DND-41 (cell line): ENCODE measurements around the gene MSI2.

Source experiments
- EZH2 ChIP-seq: IDR thresholded peaks from 3 replicates; pipeline ENCODE4 v1.6.1; 2012; ENCODE audit warnings: borderline replicate concordance, low read depth, mild to moderate bottlenecking, moderate library complexity, low read length, inconsistent platforms; ENCODE audit not compliant: severe bottlenecking
- TF ChIP-seq, protein P1 (sequence below): IDR thresholded peaks from 2 replicates; pipeline ENCODE4 v1.5.1; 2012; ENCODE audit warnings: borderline replicate concordance, low read length, moderate library complexity, mild to moderate bottlenecking; ENCODE audit not compliant: poor library complexity, severe bottlenecking; ENCODE audit errors: extremely low read depth

DNA sequence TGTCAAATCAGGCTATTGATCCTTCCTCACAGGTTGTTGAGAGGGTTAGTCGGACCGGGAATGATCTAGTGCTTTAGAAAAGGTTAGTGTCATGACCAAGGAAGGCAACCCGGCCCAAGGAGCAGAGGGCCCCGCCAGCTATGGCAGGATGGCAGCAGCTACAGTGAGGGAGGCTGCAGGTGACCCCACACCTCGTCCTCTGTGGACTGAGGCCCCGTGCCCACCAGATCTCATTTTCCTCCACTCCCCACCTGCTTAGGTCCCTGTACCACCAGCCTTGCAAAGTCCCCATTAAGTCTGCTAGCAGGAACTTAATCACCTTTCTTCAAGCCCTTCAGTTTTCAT, 381.3 kb downstream of the MSI2 start:
- TF ChIP-seq, protein P1, sequence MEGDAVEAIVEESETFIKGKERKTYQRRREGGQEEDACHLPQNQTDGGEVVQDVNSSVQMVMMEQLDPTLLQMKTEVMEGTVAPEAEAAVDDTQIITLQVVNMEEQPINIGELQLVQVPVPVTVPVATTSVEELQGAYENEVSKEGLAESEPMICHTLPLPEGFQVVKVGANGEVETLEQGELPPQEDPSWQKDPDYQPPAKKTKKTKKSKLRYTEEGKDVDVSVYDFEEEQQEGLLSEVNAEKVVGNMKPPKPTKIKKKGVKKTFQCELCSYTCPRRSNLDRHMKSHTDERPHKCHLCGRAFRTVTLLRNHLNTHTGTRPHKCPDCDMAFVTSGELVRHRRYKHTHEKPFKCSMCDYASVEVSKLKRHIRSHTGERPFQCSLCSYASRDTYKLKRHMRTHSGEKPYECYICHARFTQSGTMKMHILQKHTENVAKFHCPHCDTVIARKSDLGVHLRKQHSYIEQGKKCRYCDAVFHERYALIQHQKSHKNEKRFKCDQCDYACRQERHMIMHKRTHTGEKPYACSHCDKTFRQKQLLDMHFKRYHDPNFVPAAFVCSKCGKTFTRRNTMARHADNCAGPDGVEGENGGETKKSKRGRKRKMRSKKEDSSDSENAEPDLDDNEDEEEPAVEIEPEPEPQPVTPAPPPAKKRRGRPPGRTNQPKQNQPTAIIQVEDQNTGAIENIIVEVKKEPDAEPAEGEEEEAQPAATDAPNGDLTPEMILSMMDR: no peak
- TF ChIP-seq EZH2: no peak
